GM12892 (cell line): Measurements from ENCODE around the gene BCDIN3D.

Source experiments
- POLR2A ChIP-seq: IDR thresholded peaks from 2 replicates; pipeline ENCODE4 v1.6.1; 2011; ENCODE audit warnings: low read depth, low read length, control low read depth
- POLR2AphosphoS5 ChIP-seq: IDR thresholded peaks from 2 replicates; pipeline ENCODE4 v1.6.1; 2011; ENCODE audit warnings: low read depth, low read length, control low read depth
- TAF1 ChIP-seq: IDR thresholded peaks from 2 replicates; pipeline ENCODE4 v1.6.1; 2011; ENCODE audit warnings: low read depth, mild to moderate bottlenecking, control low read depth, low read length, borderline replicate concordance

DNA sequence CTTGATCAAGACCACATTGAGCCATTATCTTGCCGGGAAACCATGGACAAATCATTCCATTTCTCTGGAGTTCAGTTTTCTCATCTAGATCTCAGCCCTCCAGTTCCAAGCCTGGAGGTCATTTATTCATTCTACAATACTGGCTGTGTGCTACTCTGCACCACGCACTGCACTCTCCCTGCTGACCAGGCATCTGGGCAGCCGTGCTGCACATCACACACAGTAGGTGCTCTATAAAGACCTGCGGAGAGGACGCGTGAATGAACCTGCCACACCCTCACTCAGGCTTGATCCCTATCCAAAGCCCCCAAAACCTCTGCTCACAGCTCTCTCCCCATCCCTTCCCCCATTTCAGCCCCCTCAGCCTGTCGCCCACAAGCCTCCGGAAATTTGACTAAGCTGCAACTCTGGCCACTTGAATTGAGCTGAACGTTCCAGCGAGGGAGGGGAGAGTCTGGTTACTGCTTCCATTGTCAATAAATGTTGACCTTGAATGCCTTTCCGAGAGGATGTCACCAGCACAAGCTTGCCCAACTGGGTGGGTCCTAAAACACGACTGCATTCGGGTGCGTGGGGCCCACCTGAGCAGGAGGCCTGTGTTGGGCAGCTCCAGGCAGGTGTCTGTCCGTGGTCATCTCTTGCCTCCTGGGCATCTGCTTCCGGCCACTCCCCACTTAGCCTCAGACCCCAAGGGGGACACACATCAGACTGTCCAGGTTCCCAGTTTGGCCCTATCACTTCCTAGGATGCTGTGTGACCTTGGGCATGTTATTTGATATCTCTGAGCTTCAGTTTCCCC, 43.0 kb upstream of the BCDIN3D start:
- TF ChIP-seq POLR2A (no peak), POLR2AphosphoS5 (no peak), TAF1 (no peak)
